ENCODE results near the gene SNTG2. TPM values are rescaled to one million over a fixed set of nuclear protein-coding genes. Genes with fewer than 3 reads are reported as not detected.

SNTG2 gene
- total and polyA plus RNA-seq, 10 of the 15 experiments (the other 5 are each of a cell fraction or from before 2014, with no cell fraction given), result not detected

- FAIRE-seq (no peak), DNase-seq (ENCODE audit: low read depth, low spot score) (no peak), ATAC-seq (no peak)
- Histone ChIP-seq H3K36me3 (ENCODE audit: control insufficient read depth in 2 of 2, insufficient read depth in 2 of 2, low read length in 1 of 2) (no peaks in the 10 kb centered on the region), H4K20me1 (ENCODE audit: control insufficient read depth, insufficient read depth) (no peaks in the 10 kb centered on the region), H3K4me2 (ENCODE audit: control insufficient read depth, insufficient read depth) (no peak overlapping the region), H3K79me2 (ENCODE audit: control insufficient read depth, insufficient read depth, low read length) (no peaks in the 10 kb centered on the region), H2AFZ (ENCODE audit: control insufficient read depth, low read depth, low read length) (no peak overlapping the region), H3K4me3 (no peak overlapping the region), H3K27ac (ENCODE audit: control insufficient read depth, insufficient read depth) (no peak overlapping the region), H3K9ac (ENCODE audit: control insufficient read depth, insufficient read depth, low read length) (no peak overlapping the region), H3K4me1 (ENCODE audit: control insufficient read depth, insufficient read depth, low read length) (no peaks in the 10 kb centered on the region), H3K9me3 (replicated peaks; ENCODE audit: control insufficient read depth, insufficient read depth, low read length) (no peaks in the 10 kb centered on the region), H3K27me3 (replicated peaks in 1 of 2; ENCODE audit: control insufficient read depth in 2 of 2, insufficient read depth in 2 of 2, low read length in 1 of 2) (no peaks in the 10 kb centered on the region)
- intact Hi-C loops (cut with micrococcal nuclease; ENCODE audit: unreplicated experiment) (no loop called here), in situ Hi-C loops (cut with MboI) (no loop called here)
- ChIA-PET RAD21 (ENCODE audit: unreplicated experiment) (no interaction called here), POLR2A (no interaction called here), CTCF (no interaction called here), SMC1A (ENCODE audit: uncharacterized antibody, unreplicated experiment) (no interaction called here)
- 55% methylated on average over 9 of the region's 9 CpGs for WGBS (ENCODE audit: insufficient coverage, insufficient replicate concordance, low lambda C conversion rate, missing lambda C conversion rate)
- TF ChIP-seq FOXK2 (IDR thresholded peaks at IDR 0.05), result no peak
- TF ChIP-seq TCF12 (IDR thresholded peaks at IDR 0.05; ENCODE audit: low read depth, low read length), result no peak
- TF ChIP-seq SMARCA5 (IDR thresholded peaks at IDR 0.05), result no peak
- TF ChIP-seq SREBF1 (IDR thresholded peaks at IDR 0.05; ENCODE audit: low read length), result no peak
- TF ChIP-seq NFXL1 (IDR thresholded peaks at IDR 0.05; ENCODE audit: borderline replicate concordance), result no peak
- TF ChIP-seq CREB1 (IDR thresholded peaks at IDR 0.05; ENCODE audit: low read depth), result no peak
- no peak for TF ChIP-seq CHD4 (IDR thresholded peaks at IDR 0.05)
- TF ChIP-seq BCL11A (IDR thresholded peaks at IDR 0.05; ENCODE audit: low read depth, low read length), result no peak
- TF ChIP-seq E2F8 (IDR thresholded peaks at IDR 0.05; ENCODE audit: low read depth, partially characterized antibody), result no peak
- TF ChIP-seq SRF (IDR thresholded peaks at IDR 0.05; ENCODE audit: low read depth in 2 of 2, low read length in 2 of 2), result no peak
- TF ChIP-seq NRF1 (conservative IDR thresholded peaks at IDR 0.05; ENCODE audit: low read depth, low read length), result no peak
- TF ChIP-seq NR2C1 (IDR thresholded peaks at IDR 0.05), result no peak
- TF ChIP-seq CEBPZ (IDR thresholded peaks at IDR 0.05; ENCODE audit: low read depth, low read length), result no peak
- no peak for TF ChIP-seq SUZ12 (IDR thresholded peaks at IDR 0.05; ENCODE audit: unreplicated experiment)
- no peak for TF ChIP-seq ETV6 (conservative IDR thresholded peaks at IDR 0.05 in 1 of 2, IDR thresholded peaks at IDR 0.05 in 1 of 2; ENCODE audit: borderline replicate concordance in 1 of 2, low read depth in 1 of 2)
- TF ChIP-seq SIN3A (IDR thresholded peaks at IDR 0.05; ENCODE audit: low read depth, low read length), result no peak
- TF ChIP-seq YBX1 (IDR thresholded peaks at IDR 0.05), result no peak
- TF ChIP-seq NFIC (IDR thresholded peaks at IDR 0.05; ENCODE audit: low read depth, low read length), result no peak
- BruUV-seq (replicated peaks), result no TSS peak
These were observed 127.3 kb downstream of the SNTG2 start for GRCh38 chr2:1077911-1078310.
